HCT116 (cell line): Measurements from ENCODE around the gene UBQLN4. TPM values are rescaled to one million over a fixed set of nuclear protein-coding genes. Genes with fewer than 3 reads are reported as not detected.

Experiments used
- ATAC-seq: fragments of 200-7000 bp; cut with Tn5 transposase; 2 replicates; pipeline ENCODE4 v1.9.1; 2020; ENCODE audit warnings: mild to moderate bottlenecking, moderate library complexity
- BruUV-seq: library from RNA; stranded (reverse); fragments of 400-500 nt; replicated peaks from 2 replicates; lab custom pipeline; 2021; lab: Mats Ljungman, UMichigan
- CTCF ChIA-PET: fragments of 300-600 bp; sonication (Branson Sonifier 250); formaldehyde crosslinking; loops from one replicate; lab custom pipeline; 2021; ENCODE audit warnings: antibody characterized with exemption; lab: Charles Lee
- POLR2A ChIA-PET: fragments of 300-600, 350-600 bp; sonication (Branson Sonifier 250); formaldehyde crosslinking; loops from one replicate; lab custom pipeline; 2021; ENCODE audit warnings: antibody characterized with exemption; lab: Charles Lee
- RAD21 ChIA-PET, 2 experiments: fragments of 300-600 bp; sonication (Branson Sonifier 250); formaldehyde crosslinking; loops; one replicate each; lab custom pipeline; 2023; ENCODE audit warnings: low total read pairs in 2 of 2; ENCODE audit not compliant: uncharacterized antibody in 2 of 2, unreplicated experiment in 2 of 2, low non-redundant PET in 1 of 2; lab: Charles Lee
- DNase-seq: peaks from one replicate; pipeline ENCODE4 v3.0.0-alpha.2; 2010; ENCODE audit warnings: low read depth, low spot score
- H2AFZ ChIP-seq: fragments of 200-600 bp; shearing (Covaris generic), sonication (generic); 2 replicates; pipeline ENCODE4 v1.6.1; 2017; ENCODE audit warnings: low read depth, mixed run types, mixed read lengths, antibody characterized with exemption, low read length; ENCODE audit not compliant: poor library complexity, severe bottlenecking
- H3K27ac ChIP-seq: 2 replicates; pipeline ENCODE4 v1.5.1; 2012; ENCODE audit warnings: low read depth, low read length
- H3K27me3 ChIP-seq: fragments of 200-600 bp; sonication (generic); 2 replicates; pipeline ENCODE4 v1.6.1; 2016; ENCODE audit warnings: mixed run types, low read length, mixed read lengths; ENCODE audit not compliant: insufficient read depth
- H3K36me3 ChIP-seq, 2 experiments: fragments of 200-500 bp in 1 of 2; fragments of 200-600 bp in 1 of 2; sonication (Bioruptor generic) in 1 of 2; sonication (generic) in 1 of 2; 2 replicates each; pipeline versions ENCODE4 v1.5.1 to v1.6.1; 2014 to 2016; ENCODE audit warnings: low read length in 2 of 2, inconsistent platforms in 1 of 2, mixed read lengths in 1 of 2, mixed run types in 1 of 2; ENCODE audit not compliant: insufficient read depth in 2 of 2, control insufficient read depth in 1 of 2
- H3K4me1 ChIP-seq, 2 experiments: fragments of 200-600 bp in 1 of 2; sonication (generic) in 1 of 2; 2 replicates each; pipeline versions ENCODE4 v1.5.1 to v1.6.1; 2012 to 2017; ENCODE audit warnings: low read length in 2 of 2, inconsistent platforms in 1 of 2, mild to moderate bottlenecking in 1 of 2, mixed read lengths in 1 of 2, mixed run types in 1 of 2, moderate library complexity in 1 of 2; ENCODE audit not compliant: insufficient read depth in 2 of 2, control insufficient read depth in 1 of 2
- H3K4me2 ChIP-seq: fragments of 200-600 bp; sonication (generic); 2 replicates; pipeline ENCODE4 v1.6.1; 2017; ENCODE audit warnings: mixed run types, low read length, mixed read lengths
- H3K4me3 ChIP-seq, 2 experiments: fragments of 200-600 bp in 1 of 2; sonication (generic) in 1 of 2; replicated peaks in 1 of 2; 2 replicates each; pipeline ENCODE4 v1.5.1; 2011 to 2016; ENCODE audit warnings: low read length in 2 of 2, control low read depth in 1 of 2, low read depth in 1 of 2, mild to moderate bottlenecking in 1 of 2, mixed read lengths in 1 of 2, mixed run types in 1 of 2
- H3K79me2 ChIP-seq: fragments of 200-600 bp; sonication (generic); 2 replicates; pipeline ENCODE4 v1.6.1; 2017; ENCODE audit warnings: mild to moderate bottlenecking, mixed run types, low read length, moderate library complexity, mixed read lengths; ENCODE audit not compliant: insufficient read depth
- H3K9ac ChIP-seq: fragments of 200-600 bp; sonication (generic); 2 replicates; pipeline ENCODE4 v1.6.1; 2016; ENCODE audit warnings: low read length, mixed read lengths
- H3K9me2 ChIP-seq: fragments of 200-600 bp; sonication (generic), shearing (Covaris generic); 2 replicates; pipeline ENCODE4 v1.6.1; 2017; ENCODE audit warnings: mixed run types, mild to moderate bottlenecking, moderate library complexity; ENCODE audit not compliant: insufficient read depth
- H3K9me3 ChIP-seq, 2 experiments: fragments of 200-500 bp in 1 of 2; fragments of 200-600 bp in 1 of 2; sonication (Bioruptor generic) in 1 of 2; sonication (generic) in 1 of 2; 2 replicates each; pipeline ENCODE4 v1.6.1; 2014 to 2017; ENCODE audit warnings: low read length in 2 of 2, mixed read lengths in 2 of 2, inconsistent platforms in 1 of 2, low read depth in 1 of 2, mild to moderate bottlenecking in 1 of 2, mixed run types in 1 of 2, moderate library complexity in 1 of 2; ENCODE audit not compliant: control insufficient read depth in 1 of 2, insufficient read depth in 1 of 2
- H4K20me1 ChIP-seq: fragments of 200-600 bp; sonication (generic), shearing (Covaris generic); 2 replicates; pipeline ENCODE4 v1.6.1; 2017; ENCODE audit warnings: mixed run types, mild to moderate bottlenecking, moderate library complexity; ENCODE audit not compliant: insufficient read depth
- CBX3 ChIP-seq: IDR thresholded peaks from 2 replicates; pipeline ENCODE4 v1.6.1; 2012; ENCODE audit warnings: low read depth
- CEBPB ChIP-seq: IDR thresholded peaks from 2 replicates; pipeline ENCODE4 v1.6.1; 2012; ENCODE audit warnings: low read depth
- EGR1 ChIP-seq: IDR thresholded peaks from 2 replicates; pipeline ENCODE4 v1.6.1; 2012; ENCODE audit warnings: low read depth
- ELF1 ChIP-seq: IDR thresholded peaks from 2 replicates; pipeline ENCODE4 v1.6.1; 2012; ENCODE audit warnings: low read depth, borderline replicate concordance
- EZH2 ChIP-seq: fragments of 200-600 bp; sonication (generic); IDR thresholded peaks from 2 replicates; pipeline ENCODE4 v1.6.1; 2017; ENCODE audit warnings: antibody characterized with exemption, mixed run types
- FOSL1 ChIP-seq: IDR thresholded peaks from 2 replicates; pipeline ENCODE4 v1.6.1; 2012; ENCODE audit warnings: low read depth
- JUND ChIP-seq: IDR thresholded peaks from 2 replicates; pipeline ENCODE4 v1.6.1; 2012
- POLR2A ChIP-seq: IDR thresholded peaks from 2 replicates; pipeline ENCODE4 v1.7.0; 2011; ENCODE audit warnings: borderline replicate concordance; ENCODE audit not compliant: insufficient read depth, insufficient read length; ENCODE audit errors: extremely low read depth
- POLR2AphosphoS5 ChIP-seq: IDR thresholded peaks from 2 replicates; pipeline ENCODE4 v1.6.1; 2011; ENCODE audit warnings: mild to moderate bottlenecking, low read depth, low read length, moderate library complexity
- SIN3A ChIP-seq: IDR thresholded peaks from 2 replicates; pipeline ENCODE4 v1.6.1; 2012; ENCODE audit warnings: low read depth
- SP1 ChIP-seq: IDR thresholded peaks from 2 replicates; pipeline ENCODE4 v1.6.1; 2012; ENCODE audit warnings: low read depth
- SRF ChIP-seq: IDR thresholded peaks from 2 replicates; pipeline ENCODE4 v1.6.1; 2012; ENCODE audit warnings: low read depth
- TCF7L2 ChIP-seq: IDR thresholded peaks from 2 replicates; pipeline ENCODE4 v1.7.0; 2011; ENCODE audit warnings: borderline replicate concordance, inconsistent platforms; ENCODE audit not compliant: insufficient read depth, insufficient read length; ENCODE audit errors: extremely low read depth
- YY1 ChIP-seq: IDR thresholded peaks from 2 replicates; pipeline ENCODE4 v1.6.1; 2011; ENCODE audit warnings: low read length, low read depth, moderate library complexity, mild to moderate bottlenecking; ENCODE audit not compliant: insufficient replicate concordance; ENCODE audit errors: extremely low read depth
- ZFX ChIP-seq: fragments of 450-650 bp; IDR thresholded peaks from 2 replicates; pipeline ENCODE4 v1.6.1; 2017
- ZNF274 ChIP-seq: fragments of 200-500 bp; sonication (Bioruptor generic); IDR thresholded peaks from 2 replicates; pipeline ENCODE4 v1.6.1; 2014; ENCODE audit warnings: mild to moderate bottlenecking, low read depth, low read length, inconsistent platforms
- intact Hi-C: fragments of 100-400 bp; cut with micrococcal nuclease; formaldehyde crosslinking; loops from 2 replicates; pipeline ENCODE4 v1.10.0; 2022
- total RNA-seq: library from RNA; stranded (reverse); gene quantifications from one replicate; pipeline ENCODE4 v1.2.1, GENCODE V29; 2021; ENCODE audit not compliant: unreplicated experiment
- TF ChIP-seq, protein P1 (sequence below): IDR thresholded peaks from 2 replicates; pipeline ENCODE4 v1.6.1; 2011; ENCODE audit warnings: mild to moderate bottlenecking, low read length, moderate library complexity; ENCODE audit not compliant: insufficient replicate concordance; ENCODE audit errors: extremely low read depth
- TF ChIP-seq, protein P2 (sequence below): IDR thresholded peaks from 2 replicates; pipeline ENCODE4 v1.6.1; 2012
- TF ChIP-seq, protein P3 (sequence below): IDR thresholded peaks from 2 replicates; pipeline ENCODE4 v1.6.1; 2012
- TF ChIP-seq, protein P4 (sequence below), 3 experiments: fragments of 200-600 bp in 1 of 3; sonication (generic) in 1 of 3; IDR thresholded peaks in 2 of 3; conservative IDR thresholded peaks in 1 of 3; 2 replicates each; pipeline ENCODE4 v1.5.1; 2012 to 2017; ENCODE audit warnings: low read depth in 2 of 3, low read length in 2 of 3, antibody characterized with exemption in 1 of 3, borderline replicate concordance in 1 of 3, control low read depth in 1 of 3, mild to moderate bottlenecking in 1 of 3, mixed read lengths in 1 of 3, mixed run types in 1 of 3, moderate library complexity in 1 of 3; ENCODE audit not compliant: insufficient read depth in 1 of 3

Gene UBQLN4
- total RNA-seq, 1 experiment from 2014 or later = 68.4 TPM

DNA sequence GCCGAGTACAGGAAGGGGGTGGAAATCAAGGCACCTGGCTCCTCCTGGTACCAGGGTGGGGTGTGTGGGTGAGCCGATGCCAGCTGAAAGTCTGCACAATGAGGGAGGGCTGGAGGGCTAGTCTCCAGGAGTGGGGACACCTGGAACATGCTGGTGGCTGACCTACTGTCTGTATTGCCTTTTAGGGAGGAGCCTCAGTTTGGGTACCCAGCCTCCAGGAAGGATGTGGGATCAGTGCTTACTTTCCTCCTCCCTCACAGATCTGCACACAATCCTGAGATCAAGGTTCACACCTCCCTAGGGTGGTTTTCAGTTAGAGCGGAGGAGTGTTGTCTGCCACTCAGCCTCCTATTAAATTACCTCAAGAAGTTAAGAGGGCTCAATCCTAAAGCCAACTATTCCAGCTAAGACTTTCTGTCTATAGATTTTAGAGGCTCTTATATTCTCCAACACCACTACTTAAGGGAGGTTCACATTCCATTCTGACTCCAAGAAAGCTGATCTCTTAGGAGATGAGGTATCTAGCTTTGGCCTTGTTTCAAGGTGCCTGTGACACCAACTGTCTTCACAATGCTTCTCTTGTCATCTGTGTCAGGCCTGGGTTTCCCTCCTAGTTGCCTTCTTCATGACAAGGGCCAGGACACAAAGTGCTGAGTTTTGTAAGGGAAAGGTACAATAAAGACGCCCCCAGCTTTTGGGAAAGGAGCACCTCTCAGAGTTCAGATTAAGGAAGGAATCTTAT lies 48.6 kb downstream of the UBQLN4 start (continued):
- TF ChIP-seq, protein P1, sequence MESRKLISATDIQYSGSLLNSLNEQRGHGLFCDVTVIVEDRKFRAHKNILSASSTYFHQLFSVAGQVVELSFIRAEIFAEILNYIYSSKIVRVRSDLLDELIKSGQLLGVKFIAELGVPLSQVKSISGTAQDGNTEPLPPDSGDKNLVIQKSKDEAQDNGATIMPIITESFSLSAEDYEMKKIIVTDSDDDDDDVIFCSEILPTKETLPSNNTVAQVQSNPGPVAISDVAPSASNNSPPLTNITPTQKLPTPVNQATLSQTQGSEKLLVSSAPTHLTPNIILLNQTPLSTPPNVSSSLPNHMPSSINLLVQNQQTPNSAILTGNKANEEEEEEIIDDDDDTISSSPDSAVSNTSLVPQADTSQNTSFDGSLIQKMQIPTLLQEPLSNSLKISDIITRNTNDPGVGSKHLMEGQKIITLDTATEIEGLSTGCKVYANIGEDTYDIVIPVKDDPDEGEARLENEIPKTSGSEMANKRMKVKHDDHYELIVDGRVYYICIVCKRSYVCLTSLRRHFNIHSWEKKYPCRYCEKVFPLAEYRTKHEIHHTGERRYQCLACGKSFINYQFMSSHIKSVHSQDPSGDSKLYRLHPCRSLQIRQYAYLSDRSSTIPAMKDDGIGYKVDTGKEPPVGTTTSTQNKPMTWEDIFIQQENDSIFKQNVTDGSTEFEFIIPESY = no peak
- TF ChIP-seq, all 23 proteins: peak for 0

DNA sequence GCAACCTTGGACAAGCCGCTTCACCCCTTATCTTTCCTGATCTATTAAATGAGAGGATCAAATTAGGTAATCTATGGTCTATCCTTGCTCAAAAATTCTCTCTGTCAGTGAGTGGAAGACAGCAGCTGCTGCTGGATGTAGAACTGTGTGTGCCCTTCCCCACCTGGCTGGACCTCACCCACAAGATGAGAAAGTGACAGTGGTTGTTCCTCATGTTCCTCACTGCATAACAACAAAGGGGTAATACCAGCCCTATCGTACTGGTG lies 49.7 kb downstream of the UBQLN4 start:
- no TSS peak for BruUV-seq
- H3K4me2 ChIP-seq = peak overlapping the region; percentile 75
- intact Hi-C loops = loop anchor here (10.0 kb wide), 1 partner anchor 61 kb away; the partner anchor contains the start of gene RAB25

More for the DNA sequence above, 49.7 kb downstream of the UBQLN4 start:
- H3K9me3 ChIP-seq = no peaks in the 10 kb centered on the region
- ChIA-PET RAD21 (no interaction called here), CTCF (interaction anchor here (1.6 to 1.7 kb wide), 2 partner anchors 14 to 62 kb away, joined by 6 to 7 read pairs; no protein-coding TSS in a partner anchor)
- no peak for DNase-seq
- H3K79me2 ChIP-seq = no peaks in the 10 kb centered on the region
- H3K36me3 ChIP-seq = no peaks in the 10 kb centered on the region; a peak in 3 of 4 replicates
- peak; percentile 10; the same call in 1 of the 2 replicates for ATAC-seq
- H3K9me2 ChIP-seq = no peaks in the 10 kb centered on the region
- H2AFZ ChIP-seq = peak overlapping the region; percentile 77
- H3K9ac ChIP-seq = peak overlapping the region; percentile 38
- peak overlapping the region; percentile 22 to 44 for H3K4me3 ChIP-seq
- H3K4me1 ChIP-seq = peaks cover 7 to 52% of the 10 kb centered on the region in 2 experiments
- H3K27ac ChIP-seq = no peak overlapping the region
- H4K20me1 ChIP-seq = no peaks in the 10 kb centered on the region
- TF ChIP-seq, protein P2, sequence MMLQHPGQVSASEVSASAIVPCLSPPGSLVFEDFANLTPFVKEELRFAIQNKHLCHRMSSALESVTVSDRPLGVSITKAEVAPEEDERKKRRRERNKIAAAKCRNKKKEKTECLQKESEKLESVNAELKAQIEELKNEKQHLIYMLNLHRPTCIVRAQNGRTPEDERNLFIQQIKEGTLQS = no peak
- no peak for TF ChIP-seq YY1
- no peak for TF ChIP-seq CBX3
- TF ChIP-seq EGR1 = no peak
- TF ChIP-seq SIN3A = no peak
- TF ChIP-seq, protein P1 = no peak
- no peak for TF ChIP-seq EZH2
- TF ChIP-seq, protein P3, sequence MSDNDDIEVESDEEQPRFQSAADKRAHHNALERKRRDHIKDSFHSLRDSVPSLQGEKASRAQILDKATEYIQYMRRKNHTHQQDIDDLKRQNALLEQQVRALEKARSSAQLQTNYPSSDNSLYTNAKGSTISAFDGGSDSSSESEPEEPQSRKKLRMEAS = no peak
- TF ChIP-seq SP1 = no peak
- TF ChIP-seq TCF7L2 = no peak
- TF ChIP-seq FOSL1 = no peak
- TF ChIP-seq SRF = no peak
- TF ChIP-seq, protein P4, sequence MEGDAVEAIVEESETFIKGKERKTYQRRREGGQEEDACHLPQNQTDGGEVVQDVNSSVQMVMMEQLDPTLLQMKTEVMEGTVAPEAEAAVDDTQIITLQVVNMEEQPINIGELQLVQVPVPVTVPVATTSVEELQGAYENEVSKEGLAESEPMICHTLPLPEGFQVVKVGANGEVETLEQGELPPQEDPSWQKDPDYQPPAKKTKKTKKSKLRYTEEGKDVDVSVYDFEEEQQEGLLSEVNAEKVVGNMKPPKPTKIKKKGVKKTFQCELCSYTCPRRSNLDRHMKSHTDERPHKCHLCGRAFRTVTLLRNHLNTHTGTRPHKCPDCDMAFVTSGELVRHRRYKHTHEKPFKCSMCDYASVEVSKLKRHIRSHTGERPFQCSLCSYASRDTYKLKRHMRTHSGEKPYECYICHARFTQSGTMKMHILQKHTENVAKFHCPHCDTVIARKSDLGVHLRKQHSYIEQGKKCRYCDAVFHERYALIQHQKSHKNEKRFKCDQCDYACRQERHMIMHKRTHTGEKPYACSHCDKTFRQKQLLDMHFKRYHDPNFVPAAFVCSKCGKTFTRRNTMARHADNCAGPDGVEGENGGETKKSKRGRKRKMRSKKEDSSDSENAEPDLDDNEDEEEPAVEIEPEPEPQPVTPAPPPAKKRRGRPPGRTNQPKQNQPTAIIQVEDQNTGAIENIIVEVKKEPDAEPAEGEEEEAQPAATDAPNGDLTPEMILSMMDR (IDR thresholded peaks at IDR 0.05 in 2 of 3, conservative IDR thresholded peaks at IDR 0.05 in 1 of 3; ENCODE audit: borderline replicate concordance in 1 of 3, insufficient read depth in 1 of 3, low read depth in 2 of 3, low read length in 2 of 3) = no peak
- no peak for TF ChIP-seq CEBPB
- TF ChIP-seq ELF1 = no peak
- no peak for TF ChIP-seq POLR2A
- no peak for TF ChIP-seq ZFX
- TF ChIP-seq POLR2AphosphoS5 = no peak
- no peak for TF ChIP-seq ZNF274
- no peak for TF ChIP-seq JUND
- TF ChIP-seq, all 23 proteins: peak for 0
- POLR2A ChIA-PET = no interaction called here
- H3K27me3 ChIP-seq = no peaks in the 10 kb centered on the region
